WTC11 (cell line): ENCODE results near the gene SP2. TPM values are rescaled to one million over a fixed set of nuclear protein-coding genes. Genes with fewer than 3 reads are reported as not detected.

Experiments used
- ARID4B ChIP-seq: sonication (generic); formaldehyde crosslinking; IDR thresholded peaks from 2 replicates; pipeline ENCODE4 v1.8.0; 2023; ENCODE audit warnings: missing genetic modification reagents, mild to moderate bottlenecking, borderline replicate concordance
- EMX1 ChIP-seq: fragments of 250-450 bp; sonication (Bioruptor Pico); IDR thresholded peaks from 2 replicates; pipeline ENCODE4 v1.8.0; 2021; ENCODE audit warnings: mild to moderate bottlenecking
- ETV6 ChIP-seq: sonication (generic); formaldehyde crosslinking; IDR thresholded peaks from 2 replicates; pipeline ENCODE4 v1.8.1; 2022; ENCODE audit warnings: mild to moderate bottlenecking, missing genetic modification reagents
- FOXK1 ChIP-seq: sonication (generic); formaldehyde crosslinking; IDR thresholded peaks from 2 replicates; pipeline ENCODE4 v1.8.0; 2022; ENCODE audit warnings: mild to moderate bottlenecking, moderate library complexity, missing genetic modification reagents
- FOXP4 ChIP-seq: sonication (generic); formaldehyde crosslinking; IDR thresholded peaks from 2 replicates; pipeline ENCODE4 v1.8.0; 2022; ENCODE audit warnings: mild to moderate bottlenecking, missing genetic modification reagents
- HMGXB4 ChIP-seq: sonication (generic); formaldehyde crosslinking; IDR thresholded peaks from 2 replicates; pipeline ENCODE4 v1.8.1; 2023; ENCODE audit warnings: mild to moderate bottlenecking, moderate library complexity, missing genetic modification reagents
- JAZF1 ChIP-seq: fragments of 250-450 bp; sonication (Bioruptor Pico); IDR thresholded peaks from 2 replicates; pipeline ENCODE4 v1.9.0; 2021; ENCODE audit warnings: moderate library complexity, mild to moderate bottlenecking, inconsistent platforms
- KAT7 ChIP-seq: sonication (generic); formaldehyde crosslinking; IDR thresholded peaks from 2 replicates; pipeline ENCODE4 v1.8.1; 2023; ENCODE audit warnings: missing genetic modification reagents, mild to moderate bottlenecking, borderline replicate concordance
- NFYB ChIP-seq: sonication (generic); formaldehyde crosslinking; conservative IDR thresholded peaks from 2 replicates; pipeline ENCODE4 v1.8.0; 2022; ENCODE audit warnings: low read depth, missing genetic modification reagents
- PREB ChIP-seq: sonication (generic); formaldehyde crosslinking; IDR thresholded peaks from 2 replicates; pipeline ENCODE4 v1.8.1; 2022; ENCODE audit warnings: mild to moderate bottlenecking, missing genetic modification reagents, moderate library complexity, borderline replicate concordance
- PRRX2 ChIP-seq: fragments of 250-450 bp; sonication (Bioruptor Pico); IDR thresholded peaks from 2 replicates; pipeline ENCODE4 v1.8.0; 2021; ENCODE audit warnings: mild to moderate bottlenecking
- TCF7 ChIP-seq: sonication (generic); formaldehyde crosslinking; IDR thresholded peaks from 2 replicates; pipeline ENCODE4 v1.8.0; 2022; ENCODE audit warnings: mild to moderate bottlenecking, low read depth, missing genetic modification reagents, moderate library complexity
- ZNF263 ChIP-seq: sonication (generic); formaldehyde crosslinking; IDR thresholded peaks from 2 replicates; pipeline ENCODE4 v1.8.1; 2022; ENCODE audit warnings: low read depth, mild to moderate bottlenecking, moderate library complexity, missing genetic modification reagents
- ZNF317 ChIP-seq: sonication (generic); formaldehyde crosslinking; IDR thresholded peaks from 2 replicates; pipeline ENCODE4 v1.8.1; 2023; ENCODE audit warnings: low read depth, mild to moderate bottlenecking, moderate library complexity, missing genetic modification reagents, borderline replicate concordance
- ZNF416 ChIP-seq: fragments of 250-450 bp; sonication (Bioruptor Pico); IDR thresholded peaks from 2 replicates; pipeline ENCODE4 v1.9.0; 2021; ENCODE audit warnings: mild to moderate bottlenecking, inconsistent platforms
- ZNF671 ChIP-seq: fragments of 250-450 bp; sonication (Bioruptor Pico); IDR thresholded peaks from 2 replicates; pipeline ENCODE4 v1.8.0; 2021; ENCODE audit warnings: mild to moderate bottlenecking
- total RNA-seq: library from RNA; stranded (reverse); gene quantifications from 3 replicates; pipeline ENCODE4 v1.2.3, GENCODE V29; 2021
- TF ChIP-seq, protein P1 (sequence below): sonication (generic); formaldehyde crosslinking; IDR thresholded peaks from 2 replicates; pipeline ENCODE4 v1.8.0; 2023; ENCODE audit warnings: mild to moderate bottlenecking, missing genetic modification reagents
- TF ChIP-seq, protein P2 (sequence below): sonication (generic); formaldehyde crosslinking; IDR thresholded peaks from 2 replicates; pipeline ENCODE4 v1.8.1; 2023; ENCODE audit warnings: mild to moderate bottlenecking, missing genetic modification reagents
- TF ChIP-seq, protein P3 (sequence below): sonication (generic); formaldehyde crosslinking; IDR thresholded peaks from 2 replicates; pipeline ENCODE4 v1.8.1; 2023; ENCODE audit warnings: mild to moderate bottlenecking, missing genetic modification reagents, borderline replicate concordance

The SP2 gene
- total RNA-seq, 1 experiment from 2014 or later = 9.9 TPM

DNA sequence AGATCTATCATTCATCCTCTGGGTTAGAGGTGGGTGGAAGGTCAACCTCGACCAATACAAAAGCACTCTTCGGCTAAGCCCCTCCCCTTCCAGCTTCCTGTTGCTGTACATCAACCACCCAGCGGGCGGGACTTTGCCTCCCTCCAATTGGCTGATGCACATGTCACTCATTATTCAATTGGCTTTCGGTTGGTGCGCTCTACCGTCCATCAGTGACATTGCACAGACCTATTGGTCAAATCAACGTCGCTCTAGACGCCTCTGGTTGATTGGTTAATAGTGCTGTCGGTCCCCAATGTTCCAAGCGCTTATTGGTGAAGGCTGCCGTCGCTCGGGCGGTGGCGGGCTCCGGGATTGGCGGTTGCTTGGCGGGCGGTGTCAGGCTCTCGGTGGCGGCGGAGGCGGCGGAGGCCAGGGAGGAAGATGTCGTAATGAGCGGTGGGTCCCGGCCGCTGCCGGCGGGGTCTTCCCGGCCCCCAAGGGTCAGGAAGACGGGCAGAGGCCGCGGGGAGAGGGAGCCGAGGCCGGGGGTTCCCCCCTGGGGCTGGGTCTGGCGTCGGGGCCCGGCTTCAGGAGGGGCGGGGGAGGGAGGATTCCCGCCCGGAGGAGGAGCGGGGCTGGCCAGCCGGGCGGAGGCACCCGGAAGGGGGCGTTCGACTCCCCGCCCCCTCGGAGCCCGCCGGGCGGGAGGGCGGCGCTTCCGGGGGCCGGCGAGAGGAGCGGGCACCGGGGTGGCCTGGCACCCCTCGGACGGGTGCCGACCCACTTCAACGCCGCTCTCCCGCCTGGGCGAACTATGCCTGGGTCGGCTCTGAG is at the start of gene SP2 (continued):
- TF ChIP-seq ARID4B (CRISPR knock-in tag) (peak; percentile 56; the same call in 1 of the 2 replicates), EMX1 (CRISPR knock-in tag) (no peak), ZNF671 (CRISPR knock-in tag) (no peak), ZNF317 (no peak), FOXK1 (CRISPR knock-in tag) (peak; percentile 82; the same call in 1 of the 2 replicates), HMGXB4 (0 out of 2 replicates have a peak, but pooled peaks have one; percentile 39), ETV6 (peak; percentile 70; the same call in 1 of the 2 replicates), TCF7 (no peak), ZNF263 (0 out of 2 replicates have a peak, but pooled peaks have one; percentile 19), KAT7 (CRISPR knock-in tag) (0 out of 2 replicates have a peak, but pooled peaks have one; percentile 59), ZNF416 (CRISPR knock-in tag) (no peak), FOXP4 (CRISPR knock-in tag) (no peak), NFYB (CRISPR knock-in tag) (peak; percentile 100), PRRX2 (CRISPR knock-in tag) (no peak), JAZF1 (no peak), PREB (CRISPR knock-in tag) (no peak)
- TF ChIP-seq, protein P1, sequence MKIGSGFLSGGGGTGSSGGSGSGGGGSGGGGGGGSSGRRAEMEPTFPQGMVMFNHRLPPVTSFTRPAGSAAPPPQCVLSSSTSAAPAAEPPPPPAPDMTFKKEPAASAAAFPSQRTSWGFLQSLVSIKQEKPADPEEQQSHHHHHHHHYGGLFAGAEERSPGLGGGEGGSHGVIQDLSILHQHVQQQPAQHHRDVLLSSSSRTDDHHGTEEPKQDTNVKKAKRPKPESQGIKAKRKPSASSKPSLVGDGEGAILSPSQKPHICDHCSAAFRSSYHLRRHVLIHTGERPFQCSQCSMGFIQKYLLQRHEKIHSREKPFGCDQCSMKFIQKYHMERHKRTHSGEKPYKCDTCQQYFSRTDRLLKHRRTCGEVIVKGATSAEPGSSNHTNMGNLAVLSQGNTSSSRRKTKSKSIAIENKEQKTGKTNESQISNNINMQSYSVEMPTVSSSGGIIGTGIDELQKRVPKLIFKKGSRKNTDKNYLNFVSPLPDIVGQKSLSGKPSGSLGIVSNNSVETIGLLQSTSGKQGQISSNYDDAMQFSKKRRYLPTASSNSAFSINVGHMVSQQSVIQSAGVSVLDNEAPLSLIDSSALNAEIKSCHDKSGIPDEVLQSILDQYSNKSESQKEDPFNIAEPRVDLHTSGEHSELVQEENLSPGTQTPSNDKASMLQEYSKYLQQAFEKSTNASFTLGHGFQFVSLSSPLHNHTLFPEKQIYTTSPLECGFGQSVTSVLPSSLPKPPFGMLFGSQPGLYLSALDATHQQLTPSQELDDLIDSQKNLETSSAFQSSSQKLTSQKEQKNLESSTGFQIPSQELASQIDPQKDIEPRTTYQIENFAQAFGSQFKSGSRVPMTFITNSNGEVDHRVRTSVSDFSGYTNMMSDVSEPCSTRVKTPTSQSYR (CRISPR knock-in tag) = no peak
- TF ChIP-seq, protein P2, sequence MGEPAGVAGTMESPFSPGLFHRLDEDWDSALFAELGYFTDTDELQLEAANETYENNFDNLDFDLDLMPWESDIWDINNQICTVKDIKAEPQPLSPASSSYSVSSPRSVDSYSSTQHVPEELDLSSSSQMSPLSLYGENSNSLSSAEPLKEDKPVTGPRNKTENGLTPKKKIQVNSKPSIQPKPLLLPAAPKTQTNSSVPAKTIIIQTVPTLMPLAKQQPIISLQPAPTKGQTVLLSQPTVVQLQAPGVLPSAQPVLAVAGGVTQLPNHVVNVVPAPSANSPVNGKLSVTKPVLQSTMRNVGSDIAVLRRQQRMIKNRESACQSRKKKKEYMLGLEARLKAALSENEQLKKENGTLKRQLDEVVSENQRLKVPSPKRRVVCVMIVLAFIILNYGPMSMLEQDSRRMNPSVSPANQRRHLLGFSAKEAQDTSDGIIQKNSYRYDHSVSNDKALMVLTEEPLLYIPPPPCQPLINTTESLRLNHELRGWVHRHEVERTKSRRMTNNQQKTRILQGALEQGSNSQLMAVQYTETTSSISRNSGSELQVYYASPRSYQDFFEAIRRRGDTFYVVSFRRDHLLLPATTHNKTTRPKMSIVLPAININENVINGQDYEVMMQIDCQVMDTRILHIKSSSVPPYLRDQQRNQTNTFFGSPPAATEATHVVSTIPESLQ (CRISPR knock-in tag) = no peak
- TF ChIP-seq, protein P3, sequence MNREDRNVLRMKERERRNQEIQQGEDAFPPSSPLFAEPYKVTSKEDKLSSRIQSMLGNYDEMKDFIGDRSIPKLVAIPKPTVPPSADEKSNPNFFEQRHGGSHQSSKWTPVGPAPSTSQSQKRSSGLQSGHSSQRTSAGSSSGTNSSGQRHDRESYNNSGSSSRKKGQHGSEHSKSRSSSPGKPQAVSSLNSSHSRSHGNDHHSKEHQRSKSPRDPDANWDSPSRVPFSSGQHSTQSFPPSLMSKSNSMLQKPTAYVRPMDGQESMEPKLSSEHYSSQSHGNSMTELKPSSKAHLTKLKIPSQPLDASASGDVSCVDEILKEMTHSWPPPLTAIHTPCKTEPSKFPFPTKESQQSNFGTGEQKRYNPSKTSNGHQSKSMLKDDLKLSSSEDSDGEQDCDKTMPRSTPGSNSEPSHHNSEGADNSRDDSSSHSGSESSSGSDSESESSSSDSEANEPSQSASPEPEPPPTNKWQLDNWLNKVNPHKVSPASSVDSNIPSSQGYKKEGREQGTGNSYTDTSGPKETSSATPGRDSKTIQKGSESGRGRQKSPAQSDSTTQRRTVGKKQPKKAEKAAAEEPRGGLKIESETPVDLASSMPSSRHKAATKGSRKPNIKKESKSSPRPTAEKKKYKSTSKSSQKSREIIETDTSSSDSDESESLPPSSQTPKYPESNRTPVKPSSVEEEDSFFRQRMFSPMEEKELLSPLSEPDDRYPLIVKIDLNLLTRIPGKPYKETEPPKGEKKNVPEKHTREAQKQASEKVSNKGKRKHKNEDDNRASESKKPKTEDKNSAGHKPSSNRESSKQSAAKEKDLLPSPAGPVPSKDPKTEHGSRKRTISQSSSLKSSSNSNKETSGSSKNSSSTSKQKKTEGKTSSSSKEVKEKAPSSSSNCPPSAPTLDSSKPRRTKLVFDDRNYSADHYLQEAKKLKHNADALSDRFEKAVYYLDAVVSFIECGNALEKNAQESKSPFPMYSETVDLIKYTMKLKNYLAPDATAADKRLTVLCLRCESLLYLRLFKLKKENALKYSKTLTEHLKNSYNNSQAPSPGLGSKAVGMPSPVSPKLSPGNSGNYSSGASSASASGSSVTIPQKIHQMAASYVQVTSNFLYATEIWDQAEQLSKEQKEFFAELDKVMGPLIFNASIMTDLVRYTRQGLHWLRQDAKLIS (CRISPR knock-in tag) = no peak
